Hepatic stellate cell (primary cell): ENCODE results near the gene CCDC196.
A peak's percentile ranks its signal among the peaks of the same experiment; 100 is the strongest.
"Not testable (repeated sequence)": the region's sequence is repeated elsewhere in the genome, so short reads cannot be mapped to it uniquely, and the experiment has no call there.

ENCODE experiments used
- DNase-seq: peaks from one replicate; pipeline ENCODE4 v3.0.0; 2011; ENCODE audit warnings: low spot score

CCDC196 gene

DNA sequence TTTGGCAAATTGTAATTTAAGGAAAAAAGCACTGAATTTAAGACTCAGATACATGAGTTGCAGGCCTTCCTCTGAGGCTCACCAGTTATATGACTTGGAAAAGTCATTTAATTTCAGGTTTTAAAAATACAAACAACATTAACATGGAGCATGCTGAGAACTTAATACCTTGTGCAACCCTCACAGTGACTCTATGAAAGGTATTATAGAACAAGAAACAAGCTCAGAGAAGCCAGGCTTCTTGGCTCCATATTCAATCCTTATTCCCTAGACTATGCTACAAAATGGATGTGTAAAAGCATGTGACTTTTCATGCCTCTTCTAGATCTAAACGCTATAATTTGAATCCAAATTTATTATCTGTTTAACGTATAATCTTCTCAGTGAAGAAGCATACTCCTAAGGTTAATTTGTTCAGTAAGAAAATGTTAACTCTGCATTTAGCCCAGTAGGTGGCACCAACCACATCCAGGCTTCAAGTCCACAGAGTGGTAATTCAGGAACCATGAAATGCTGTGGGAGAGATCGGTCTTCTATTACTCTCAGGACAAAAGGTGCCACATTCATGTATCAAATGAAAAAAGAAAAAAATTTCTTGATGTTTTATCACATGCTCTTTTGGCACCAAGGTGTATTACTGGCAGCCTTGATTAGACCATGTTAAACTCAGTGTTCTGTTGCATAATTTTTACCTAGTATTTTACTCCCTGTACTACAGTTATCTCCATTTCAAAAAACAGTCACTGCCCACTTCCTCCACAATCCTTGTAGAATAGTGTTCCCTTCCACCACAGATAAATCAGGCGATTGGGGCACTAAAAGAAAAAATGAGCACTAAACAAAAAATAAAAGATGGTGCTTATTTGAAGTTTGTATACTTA is 9.3 kb downstream of the CCDC196 start:
- DNase-seq = peak; percentile 14

DNA sequence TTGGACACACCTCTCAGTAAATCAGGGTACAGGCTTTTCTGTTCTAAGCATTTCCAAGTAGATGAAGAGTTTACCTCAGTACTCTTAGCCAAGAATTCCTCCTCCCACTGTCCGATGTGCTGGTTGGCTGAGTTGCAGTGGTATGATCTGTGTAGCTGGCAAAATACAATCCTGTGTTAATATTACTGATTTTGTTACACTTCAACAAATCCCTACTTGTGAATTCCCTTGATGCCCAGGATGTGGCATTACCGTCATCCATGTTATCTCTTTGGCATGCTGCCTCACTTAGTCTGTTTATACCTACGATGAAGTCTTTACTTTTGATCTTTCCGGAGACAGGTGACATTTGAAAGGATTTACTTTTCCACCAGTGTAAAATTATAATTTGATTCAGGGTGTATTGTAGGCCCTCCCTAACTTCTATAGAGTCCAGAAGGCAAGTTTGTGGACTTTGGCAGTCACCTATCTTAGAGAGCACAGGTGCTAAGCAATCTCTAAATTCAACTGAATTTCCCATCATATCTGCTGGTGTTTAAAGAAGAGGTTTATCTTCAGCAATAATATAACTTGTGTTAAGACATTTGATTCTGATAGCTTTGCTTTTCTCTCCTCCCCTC is 10.1 kb downstream of the CCDC196 start:
- DNase-seq = no peak

DNA sequence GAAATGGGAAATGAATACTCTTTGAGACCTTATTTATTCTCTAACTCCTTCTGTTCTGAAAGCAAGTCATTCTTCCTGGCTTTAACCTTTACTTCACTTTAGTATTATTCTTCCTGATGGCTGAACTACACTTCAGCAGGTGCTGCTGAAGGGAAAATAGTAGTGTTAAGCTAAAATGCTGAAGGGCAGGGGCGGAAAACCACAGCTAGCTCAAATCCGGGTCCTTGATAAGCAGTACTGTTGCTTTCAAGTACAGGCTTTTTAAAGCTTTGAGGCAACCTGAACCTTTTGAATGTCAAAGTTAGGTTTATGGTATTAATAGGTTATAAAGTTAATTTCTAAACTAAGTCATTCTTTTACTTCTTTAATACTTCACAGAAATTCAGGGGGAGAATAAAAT is 10.7 kb downstream of the CCDC196 start:
- no peak for DNase-seq

DNA sequence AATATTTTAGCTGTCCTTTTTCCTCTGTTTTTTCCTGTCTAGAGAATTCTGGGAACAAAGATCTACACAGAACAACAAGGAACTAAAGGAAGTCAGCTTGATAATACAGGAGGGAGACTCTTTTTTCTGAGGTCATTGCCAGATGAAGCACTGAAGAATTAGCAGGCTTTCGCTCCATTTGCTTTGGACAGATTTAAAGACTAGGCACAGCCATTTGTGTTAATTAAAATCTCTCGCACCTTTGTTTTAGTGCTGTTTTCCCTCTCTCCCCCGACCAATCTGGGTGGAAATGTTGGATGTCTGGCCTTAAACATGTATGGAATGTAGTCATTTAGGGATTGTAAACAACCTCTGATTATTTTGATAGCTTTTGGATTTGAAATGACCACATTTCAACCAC is 12.1 kb downstream of the CCDC196 start:
- DNase-seq = no peak

DNA sequence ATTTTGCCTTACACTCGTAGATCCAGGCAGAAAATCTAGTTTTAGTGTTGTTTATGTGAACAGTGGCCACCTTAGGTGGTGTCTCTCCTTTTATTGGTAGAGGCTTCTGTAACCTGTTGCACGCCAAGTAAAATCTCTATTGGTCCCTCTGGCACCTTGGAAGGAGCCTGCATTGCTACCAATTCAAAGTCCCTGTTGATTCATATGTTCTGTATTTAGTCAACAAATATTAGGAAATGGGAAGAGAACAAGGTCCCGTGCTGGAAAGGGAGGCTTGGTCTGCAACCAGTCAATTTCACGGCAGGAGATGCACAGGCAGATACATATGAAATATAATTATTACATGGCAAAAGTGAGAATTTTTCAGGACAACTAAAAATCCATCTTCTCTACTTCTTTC is 15.4 kb downstream of the CCDC196 start:
- no peak for DNase-seq

DNA sequence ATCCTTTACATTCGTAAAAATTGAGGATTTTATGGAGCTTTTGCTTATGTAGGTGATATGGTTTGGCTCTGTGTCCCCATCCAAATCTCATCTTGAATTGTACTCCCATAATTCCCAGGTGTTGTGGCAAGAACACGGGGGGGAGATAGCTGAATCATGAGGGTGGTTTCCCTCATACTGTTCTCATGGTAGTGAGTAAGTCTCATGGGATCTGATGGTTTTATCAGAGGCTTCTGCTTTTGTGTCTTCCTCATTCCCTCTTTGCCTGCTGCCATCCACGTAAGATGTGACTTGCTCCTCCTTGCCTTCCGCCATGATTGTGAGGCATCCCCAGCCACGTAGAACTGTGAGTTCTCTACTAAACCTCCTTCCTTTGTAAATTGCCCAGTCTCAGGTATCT is 16.7 kb downstream of the CCDC196 start:
- DNase-seq = not testable (repeated sequence)

DNA sequence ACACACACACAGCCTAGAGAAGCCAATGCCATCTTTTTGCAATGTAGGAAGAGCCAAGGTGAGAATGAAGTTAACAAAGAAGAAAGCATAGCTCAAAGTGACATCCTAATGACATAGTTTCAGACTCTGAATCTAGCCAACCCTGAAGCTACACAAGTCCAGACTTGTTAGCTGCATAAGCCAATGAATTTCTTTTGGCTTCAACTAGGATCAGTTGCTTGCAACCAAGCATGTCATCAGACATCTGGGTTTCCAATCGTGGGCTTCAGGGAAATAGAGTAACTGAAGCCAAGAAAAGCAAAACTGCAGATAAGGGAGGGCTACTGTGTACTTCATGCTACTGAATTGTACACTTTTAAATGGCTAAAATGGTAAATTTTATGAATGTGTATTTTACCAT is 17.4 kb downstream of the CCDC196 start:
- no peak for DNase-seq

DNA sequence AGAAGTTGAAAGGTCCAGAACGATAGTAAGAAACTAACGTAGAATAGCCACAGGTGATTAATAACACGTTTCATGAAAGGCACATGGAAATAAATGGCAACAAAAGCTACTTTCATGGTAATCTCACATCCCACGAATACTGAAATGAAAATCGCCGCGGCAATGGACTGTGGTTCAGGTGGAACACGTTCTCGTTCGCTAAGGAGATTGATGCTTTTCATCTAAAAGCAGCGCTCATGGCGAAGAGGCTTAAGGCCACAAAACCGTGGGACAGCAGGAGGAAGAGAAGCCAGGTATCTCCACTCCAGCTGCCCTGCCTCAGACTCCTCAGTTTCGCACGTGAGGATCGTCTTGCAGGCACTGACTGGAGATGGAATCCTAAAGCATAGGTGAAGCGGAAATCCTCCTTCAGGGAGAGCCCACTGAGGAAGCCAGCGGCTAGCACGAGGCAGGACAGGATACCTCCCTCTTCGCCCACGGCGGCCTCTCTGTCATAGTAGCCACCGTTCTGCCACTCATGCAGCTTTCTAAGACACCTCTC is 21.1 kb downstream of the CCDC196 start:
- no peak for DNase-seq

DNA sequence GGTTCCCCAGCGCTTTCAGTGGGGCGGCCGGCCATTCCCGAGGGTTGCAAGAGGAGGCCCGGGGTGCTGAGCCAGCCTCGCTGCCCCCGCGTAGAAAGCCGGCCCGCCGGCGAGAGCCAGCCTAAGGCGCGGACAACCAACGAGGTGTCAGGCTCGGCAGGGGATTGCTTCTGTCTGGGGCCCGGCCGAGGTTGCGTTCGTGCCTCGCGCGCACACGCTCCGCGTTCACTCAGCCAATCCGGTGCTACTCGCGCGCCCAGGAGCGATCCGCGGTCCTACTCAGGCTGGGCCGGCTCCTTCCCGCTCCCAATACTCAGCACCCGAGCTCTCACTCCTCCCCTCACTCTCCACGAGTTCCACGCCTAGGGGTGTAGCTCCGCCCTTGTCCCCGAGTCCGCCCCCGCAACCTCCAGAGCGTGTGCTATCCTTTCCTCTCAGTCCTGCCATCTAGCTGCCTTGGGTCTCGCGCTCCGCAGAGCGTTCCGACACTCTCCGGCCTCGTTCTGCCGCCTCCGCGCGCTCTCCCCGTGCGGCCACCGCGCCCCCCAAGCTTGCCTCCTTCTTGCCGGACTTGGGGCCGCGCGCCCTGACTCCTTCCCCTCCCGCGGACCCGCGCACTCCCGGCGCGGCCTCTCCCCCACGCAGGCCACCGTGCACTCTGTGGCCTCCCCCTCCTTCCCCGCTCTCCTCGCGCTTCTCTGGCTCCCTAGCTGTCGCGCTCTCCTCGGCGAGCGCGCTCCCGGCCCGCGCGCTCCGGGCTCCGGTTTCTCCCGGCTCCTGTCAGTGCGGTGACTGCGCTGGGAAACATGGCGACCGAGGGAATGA is 21.8 kb downstream of the CCDC196 start, which contains the start of gene GPHN:
GPHN (plus strand) TSS at position 426 of the 825 bp plus-strand sequence.
- peak; percentile 94 for DNase-seq

DNA sequence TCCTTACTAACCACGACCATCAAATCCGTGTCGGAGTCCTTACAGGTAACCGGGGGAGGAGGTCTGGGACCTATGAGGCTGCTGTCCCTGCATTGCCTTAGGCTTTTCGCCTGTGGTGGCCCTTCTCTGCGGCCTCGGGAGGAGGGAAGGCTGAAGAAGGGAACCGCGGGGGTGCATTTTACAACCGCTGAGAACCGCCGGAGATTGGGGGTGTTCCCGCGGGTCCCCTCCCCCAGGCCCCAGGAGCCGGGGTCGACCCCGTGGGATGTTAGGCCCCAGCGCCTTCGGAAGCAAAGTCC is 22.3 kb downstream of the CCDC196 start:
- DNase-seq = no peak

DNA sequence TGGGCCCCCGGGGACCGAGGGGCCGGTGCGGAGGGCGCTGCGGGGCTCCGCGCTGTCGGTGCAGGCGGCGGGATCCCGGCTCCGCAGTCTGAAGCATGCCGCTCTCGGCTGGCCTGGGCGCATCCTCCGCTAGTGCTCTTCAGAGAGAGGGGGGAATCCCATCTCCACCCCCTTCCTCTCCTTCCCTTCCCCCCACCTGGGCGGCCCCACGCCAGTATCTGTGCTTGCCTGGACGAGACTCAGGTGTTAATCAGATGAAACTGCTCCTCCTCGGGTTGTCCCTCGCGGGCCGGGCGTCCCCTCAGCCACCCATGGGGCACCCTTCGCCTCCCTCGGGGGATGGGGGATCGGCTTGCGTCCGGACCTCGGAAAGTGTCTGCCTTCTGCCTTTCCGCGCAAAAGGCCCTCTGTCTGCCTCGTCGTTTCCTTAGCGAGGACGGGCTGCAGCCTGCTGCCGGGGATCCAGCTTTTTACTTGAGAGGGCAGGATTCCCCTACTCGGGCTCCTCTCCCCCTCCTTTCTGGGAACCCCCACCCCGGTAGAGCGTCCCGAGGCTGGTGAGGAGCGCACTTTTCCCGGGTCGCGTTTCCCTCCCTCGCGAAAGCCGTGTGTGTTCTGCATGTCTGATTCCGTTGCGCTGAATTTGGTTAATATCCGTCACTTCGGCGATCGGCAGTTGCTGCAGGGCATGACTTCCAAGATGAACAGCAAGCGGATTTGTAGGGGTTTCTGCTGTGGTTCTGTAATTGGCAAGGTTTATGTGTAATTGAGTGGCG is 22.9 kb downstream of the CCDC196 start:
- peak; percentile 26 for DNase-seq

DNA sequence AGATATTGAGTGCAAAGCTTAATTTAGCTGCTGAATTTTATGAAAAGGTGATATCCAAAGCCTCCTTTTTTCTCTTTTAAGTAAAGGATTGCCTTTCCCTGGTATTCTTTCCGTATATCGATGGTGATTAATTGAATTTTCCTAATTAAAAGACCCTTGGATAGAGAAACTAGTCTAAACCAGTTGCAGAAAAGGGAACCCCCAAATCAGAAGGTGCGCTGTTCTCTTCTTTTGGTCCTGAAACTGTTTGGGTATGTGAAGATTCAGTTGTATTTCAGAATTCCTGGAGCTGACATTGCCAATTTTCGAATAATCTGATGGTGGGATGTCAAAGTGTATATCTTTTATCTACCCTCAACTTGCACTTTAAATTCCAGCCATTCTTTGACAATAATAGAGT is 23.7 kb downstream of the CCDC196 start:
- peak; percentile 0 for DNase-seq

DNA sequence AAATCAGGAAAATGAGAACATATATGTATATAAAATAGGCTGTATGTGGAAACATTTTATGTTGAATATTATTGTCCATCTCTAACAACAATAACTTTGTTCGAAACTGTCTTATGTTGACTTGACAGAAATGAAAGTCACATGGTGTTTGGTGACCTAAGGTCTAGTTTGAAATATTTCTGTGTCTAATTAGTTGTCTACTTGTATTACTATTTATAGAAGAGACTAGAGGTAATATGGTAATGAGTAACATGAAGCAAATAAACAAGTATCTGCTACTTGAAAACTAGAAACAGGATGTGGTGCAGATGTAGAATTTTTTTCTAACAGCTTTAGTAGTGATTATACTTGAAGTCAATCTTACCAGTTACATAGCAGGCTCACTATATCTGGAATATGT is 25.7 kb downstream of the CCDC196 start:
- DNase-seq = no peak

DNA sequence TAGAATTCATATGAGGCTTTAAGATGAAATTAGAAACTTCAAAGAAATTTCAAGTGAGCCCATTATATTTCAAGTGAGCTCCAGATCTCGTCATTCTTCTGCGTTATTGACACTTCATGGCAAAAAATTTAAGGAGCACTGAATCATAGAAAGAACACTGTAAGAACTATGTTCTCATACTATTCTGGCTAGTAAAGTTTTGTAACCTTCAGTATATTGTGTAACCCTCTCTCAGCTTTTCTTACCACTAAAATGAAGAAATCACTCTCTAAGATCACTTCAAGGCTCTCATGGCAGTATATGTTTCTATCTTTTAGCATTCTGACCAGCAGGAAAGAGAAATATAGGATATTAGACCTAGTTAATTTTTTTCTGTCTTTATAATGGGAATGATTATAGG is 28.0 kb downstream of the CCDC196 start:
- DNase-seq = no peak

DNA sequence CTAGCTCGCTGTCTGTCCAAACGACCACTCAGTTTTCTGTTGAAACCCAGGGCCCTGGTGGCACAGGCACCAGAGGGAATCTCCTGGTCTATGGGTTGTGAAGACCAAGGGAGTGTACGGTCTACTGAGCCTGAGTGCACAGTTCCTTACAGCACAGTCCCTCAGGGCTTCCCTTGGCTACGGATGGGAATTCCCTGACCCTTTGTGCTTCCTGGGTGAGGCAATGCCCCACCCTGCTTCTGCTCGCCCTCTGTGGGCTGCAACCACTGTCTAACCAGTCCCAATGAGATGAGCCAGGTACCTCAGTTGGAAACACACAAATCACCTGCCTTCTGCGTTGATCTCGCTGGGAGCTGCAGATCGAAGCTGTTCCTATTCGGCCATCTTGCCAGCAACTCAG is 44.4 kb downstream of the CCDC196 start:
- no peak for DNase-seq

DNA sequence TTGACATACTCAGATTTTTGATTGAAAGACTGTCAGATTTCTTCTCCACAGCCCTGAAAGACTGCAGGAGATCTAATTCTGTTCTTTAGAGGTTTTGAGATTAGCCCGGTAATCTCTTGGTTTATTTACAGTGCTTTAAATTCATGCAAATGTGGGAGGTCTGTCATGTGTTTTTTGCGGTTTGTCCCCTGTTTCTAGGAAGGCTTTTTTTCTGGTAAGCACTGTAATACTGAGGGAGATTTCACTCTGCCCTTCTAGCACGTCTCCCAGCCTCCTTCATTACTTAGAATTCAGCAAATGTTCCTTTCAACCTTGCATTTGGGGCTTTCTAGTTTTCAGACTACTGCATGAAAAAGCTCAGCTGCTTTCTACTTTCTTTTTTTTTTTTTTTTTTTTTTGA is 52.9 kb downstream of the CCDC196 start:
- DNase-seq = no peak

DNA sequence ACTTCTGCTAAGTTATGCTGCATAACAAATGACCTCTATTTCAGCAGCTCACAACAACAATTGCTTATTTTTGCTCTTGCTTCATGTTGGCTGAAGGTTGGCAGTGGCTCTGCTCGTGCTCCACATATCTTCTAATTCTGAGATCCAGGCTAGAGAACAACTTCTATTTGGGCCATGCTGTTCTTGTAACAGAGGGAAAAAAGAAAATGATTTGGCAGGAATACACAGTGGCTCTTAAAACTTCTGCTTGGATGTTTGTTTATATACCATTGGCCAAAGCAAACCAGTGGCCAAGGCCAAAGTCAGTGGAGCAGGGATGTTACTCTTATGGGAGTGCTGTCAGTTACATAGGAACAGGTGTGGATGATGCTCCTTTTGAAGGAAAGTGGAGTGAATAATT is 53.9 kb downstream of the CCDC196 start:
- no peak for DNase-seq

DNA sequence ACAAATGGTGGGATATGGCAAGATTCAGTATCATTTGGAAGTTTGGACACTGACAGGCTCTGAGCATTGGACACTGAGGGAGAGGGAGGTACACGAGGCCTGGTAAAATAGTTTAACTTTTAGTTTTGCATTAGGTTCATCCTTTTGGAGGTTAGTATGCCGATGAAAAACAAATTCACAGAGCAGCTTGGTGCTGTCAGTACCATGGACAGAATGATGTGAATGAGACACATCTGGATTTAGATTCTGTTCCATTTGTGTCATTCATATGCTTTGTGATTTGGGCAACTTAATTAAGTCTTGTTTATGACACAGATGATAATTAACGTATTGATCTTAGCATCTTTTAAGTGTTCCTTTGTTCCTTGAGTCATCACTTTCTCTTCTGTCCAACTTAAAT is 55.5 kb downstream of the CCDC196 start:
- DNase-seq = no peak

DNA sequence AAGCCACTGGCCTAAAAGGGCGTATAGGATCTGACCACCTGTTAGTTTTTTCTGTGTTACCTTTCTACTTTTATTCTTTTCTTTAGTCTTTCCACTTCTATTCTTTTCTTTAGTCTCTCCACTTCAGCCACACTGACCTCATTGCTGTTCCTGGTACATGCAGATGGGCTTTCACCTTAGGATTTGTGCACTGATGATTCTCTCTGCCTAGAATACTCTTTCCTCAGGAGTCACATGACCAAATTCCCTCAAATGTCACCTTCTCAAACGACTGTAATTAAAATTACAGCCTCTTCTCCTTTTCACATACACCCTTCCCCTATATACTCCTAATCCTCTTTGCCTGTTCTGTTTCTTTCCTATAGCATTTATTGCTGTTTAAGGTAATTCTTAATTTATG is 57.8 kb downstream of the CCDC196 start:
- no peak for DNase-seq

DNA sequence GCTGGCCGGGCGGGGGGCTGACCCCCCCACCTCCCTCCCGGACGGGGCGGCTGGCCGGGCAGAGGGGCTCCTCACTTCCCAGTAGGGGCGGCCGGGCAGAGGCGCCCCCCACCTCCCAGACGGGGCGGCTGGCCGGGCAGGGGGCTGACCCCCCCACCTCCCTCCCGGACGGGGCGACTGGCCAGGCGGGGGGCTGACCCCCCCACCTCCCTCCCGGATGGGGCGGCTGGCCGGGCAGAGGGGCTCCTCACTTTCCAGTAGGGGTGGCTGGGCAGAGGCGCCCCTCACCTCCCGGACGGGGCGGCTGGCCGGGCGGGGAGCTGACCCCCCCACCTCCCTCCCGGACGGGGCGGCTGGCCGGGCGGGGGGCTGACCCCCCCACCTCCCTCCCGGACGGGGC is 59.0 kb downstream of the CCDC196 start:
- not testable (repeated sequence) for DNase-seq

DNA sequence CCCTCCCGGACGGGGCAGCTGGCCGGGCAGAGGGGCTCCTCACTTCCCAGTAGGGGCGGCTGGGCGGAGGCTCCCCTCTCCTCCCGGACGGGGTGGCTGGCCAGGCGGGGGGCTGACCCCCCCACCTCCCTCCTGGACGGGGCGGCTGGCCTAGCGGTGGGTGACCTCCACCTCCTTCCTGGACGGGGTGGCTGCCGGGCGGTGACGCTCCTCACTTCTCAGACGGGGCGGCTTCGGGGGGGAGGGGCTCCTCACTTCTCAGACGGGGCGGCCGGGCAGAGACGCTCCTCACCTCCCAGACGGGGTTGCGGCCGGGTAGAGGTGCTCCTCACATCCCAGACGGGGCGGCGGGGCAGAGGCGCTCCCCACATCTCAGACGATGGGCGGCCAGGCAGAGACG is 59.6 kb downstream of the CCDC196 start:
- not testable (repeated sequence) for DNase-seq
